ENCODE measurements around the gene SLIT1.

DNA sequence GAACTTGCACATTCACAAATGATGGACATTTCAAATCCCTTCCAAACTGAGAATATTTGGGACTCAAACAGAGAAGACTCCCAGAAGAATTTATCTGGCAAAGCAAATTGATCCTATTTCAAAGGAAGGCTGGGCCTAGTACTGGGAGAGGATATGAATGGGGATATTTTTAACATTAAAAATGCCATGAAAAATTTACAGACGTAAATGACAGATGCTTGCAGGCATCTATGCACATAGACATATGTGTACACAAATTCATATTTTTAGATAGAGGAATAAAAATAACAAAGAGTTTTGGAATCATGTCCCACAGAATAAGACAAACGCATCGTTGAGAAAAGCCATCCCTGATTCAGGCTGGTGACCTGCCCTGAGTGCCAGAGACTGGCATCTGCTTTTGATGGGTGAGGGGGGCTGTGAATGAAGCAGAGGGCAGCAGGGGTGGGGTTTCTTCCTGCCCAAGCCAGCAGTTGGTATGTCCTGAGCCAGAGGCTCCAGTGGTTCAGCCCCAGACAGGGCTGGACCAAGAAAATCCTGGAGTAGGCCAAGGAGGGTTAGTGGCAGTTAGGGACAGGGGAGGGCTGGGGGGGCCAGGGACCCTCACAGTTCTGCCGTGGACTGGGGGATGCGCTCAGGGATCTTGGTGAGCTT, 138.5 kb downstream of the SLIT1 start:
- no peak for TF ChIP-seq POLR2A (IDR thresholded peaks at IDR 0.05)
- TF ChIP-seq, protein P1, sequence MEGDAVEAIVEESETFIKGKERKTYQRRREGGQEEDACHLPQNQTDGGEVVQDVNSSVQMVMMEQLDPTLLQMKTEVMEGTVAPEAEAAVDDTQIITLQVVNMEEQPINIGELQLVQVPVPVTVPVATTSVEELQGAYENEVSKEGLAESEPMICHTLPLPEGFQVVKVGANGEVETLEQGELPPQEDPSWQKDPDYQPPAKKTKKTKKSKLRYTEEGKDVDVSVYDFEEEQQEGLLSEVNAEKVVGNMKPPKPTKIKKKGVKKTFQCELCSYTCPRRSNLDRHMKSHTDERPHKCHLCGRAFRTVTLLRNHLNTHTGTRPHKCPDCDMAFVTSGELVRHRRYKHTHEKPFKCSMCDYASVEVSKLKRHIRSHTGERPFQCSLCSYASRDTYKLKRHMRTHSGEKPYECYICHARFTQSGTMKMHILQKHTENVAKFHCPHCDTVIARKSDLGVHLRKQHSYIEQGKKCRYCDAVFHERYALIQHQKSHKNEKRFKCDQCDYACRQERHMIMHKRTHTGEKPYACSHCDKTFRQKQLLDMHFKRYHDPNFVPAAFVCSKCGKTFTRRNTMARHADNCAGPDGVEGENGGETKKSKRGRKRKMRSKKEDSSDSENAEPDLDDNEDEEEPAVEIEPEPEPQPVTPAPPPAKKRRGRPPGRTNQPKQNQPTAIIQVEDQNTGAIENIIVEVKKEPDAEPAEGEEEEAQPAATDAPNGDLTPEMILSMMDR (IDR thresholded peaks at IDR 0.05 in 4 of 5, conservative IDR thresholded peaks at IDR 0.05 in 1 of 5) = no peak
